Mesenteric fat pad (tissue), 1 donor: ENCODE results near the gene TMEM203. TPM values are rescaled to one million over a fixed set of nuclear protein-coding genes. Genes with fewer than 3 reads are reported as not detected.

Source experiments
- DNase-seq: peaks from one replicate; pipeline ENCODE4 v3.0.0-alpha.2; 2020; ENCODE audit warnings: low spot score
- total RNA-seq: library from RNA; stranded (reverse); fragmentation: NEBNext Ultra II Directional; extraction: Animal tissue kit (Norgen Biotek cat#: 25700); gene quantifications from one replicate; pipeline ENCODE4 v1.2.1, GENCODE V29; 2021
- donor health status: DM: yes; HTN: yes; CAD: no.

TMEM203 gene
- total RNA-seq, 1 donor from 2014 or later, result 24.8 TPM

DNA sequence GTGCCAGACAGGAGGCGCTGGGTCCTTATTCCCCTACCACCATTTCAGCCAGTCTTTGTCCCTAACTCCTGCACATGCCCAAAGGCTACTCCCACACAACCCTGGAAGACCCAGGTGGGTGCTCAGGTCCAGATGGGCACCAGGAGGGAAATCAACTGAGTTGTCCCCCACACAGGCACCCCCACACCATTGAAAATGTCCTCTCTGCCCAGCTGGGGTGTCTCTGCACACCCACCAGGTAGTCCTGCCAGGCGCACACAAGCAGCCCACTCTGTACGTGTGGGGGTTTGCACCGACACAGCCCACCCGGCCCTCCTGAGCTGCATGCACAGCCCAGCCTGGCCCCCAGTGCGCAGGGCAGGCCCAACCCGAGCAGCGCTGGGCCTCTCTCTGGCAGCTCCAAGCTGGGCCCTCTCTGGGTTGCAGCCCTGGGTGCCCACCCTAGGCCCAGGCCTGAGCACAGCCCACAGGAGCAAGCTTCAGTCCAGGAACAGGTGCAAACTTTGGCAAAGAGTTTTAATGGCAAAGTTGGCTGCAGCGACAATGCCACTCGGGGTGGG lies 14.4 kb upstream of the TMEM203 start:
- DNase-seq, result no peak

DNA sequence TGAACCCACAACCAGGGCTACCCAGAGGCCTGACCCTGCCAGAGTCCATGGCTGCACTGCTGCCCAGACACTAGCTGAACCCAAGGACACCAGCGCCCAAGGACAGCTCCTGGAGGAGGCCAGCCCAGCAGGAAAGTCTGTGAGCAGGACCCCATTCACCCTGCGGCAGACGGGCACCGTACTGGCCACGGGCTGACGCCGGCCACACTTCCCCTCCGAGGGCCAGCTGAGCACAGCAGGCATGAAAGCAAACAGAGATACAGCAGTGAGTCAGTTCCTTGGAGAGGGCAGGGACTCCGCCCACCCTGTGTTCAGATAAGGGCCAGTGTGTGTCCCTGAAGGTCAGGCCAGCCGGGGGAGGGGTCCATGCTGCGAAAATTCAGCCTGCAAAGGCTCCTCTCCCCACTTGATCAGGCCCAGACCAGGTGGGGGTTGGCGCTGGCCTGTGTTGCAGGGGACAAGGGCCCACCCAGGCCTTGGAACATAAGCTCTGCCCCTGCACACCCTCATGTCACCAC lies 13.4 kb upstream of the TMEM203 start:
- DNase-seq, result no peak

DNA sequence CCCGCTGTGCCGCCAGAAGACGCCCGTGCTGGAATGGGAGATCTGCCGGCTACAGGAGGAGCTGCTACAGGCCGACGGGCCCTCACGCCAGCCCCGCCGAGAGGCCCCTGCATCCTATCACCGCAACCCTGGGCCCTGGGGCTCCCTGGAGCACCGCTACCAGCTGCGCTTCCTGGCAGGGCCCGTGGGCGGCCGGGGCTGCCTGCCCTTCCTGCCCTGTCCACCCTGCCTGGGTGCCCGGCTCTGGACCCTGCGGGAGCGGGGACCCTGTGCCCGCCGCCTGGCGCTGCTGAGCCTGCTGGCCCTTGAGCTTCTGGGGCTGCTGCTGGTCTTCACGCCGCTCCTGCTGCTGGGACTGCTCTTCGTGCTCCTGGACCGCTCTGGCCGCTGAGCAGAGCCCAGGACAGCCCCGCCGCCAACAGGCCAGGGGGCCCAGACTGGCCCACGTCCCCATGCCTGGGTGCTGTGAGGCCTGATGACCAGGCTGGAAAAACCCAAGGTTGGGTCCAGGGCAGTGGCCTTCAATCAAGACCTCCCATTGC lies 12.8 kb upstream of the TMEM203 start:
- no peak for DNase-seq

DNA sequence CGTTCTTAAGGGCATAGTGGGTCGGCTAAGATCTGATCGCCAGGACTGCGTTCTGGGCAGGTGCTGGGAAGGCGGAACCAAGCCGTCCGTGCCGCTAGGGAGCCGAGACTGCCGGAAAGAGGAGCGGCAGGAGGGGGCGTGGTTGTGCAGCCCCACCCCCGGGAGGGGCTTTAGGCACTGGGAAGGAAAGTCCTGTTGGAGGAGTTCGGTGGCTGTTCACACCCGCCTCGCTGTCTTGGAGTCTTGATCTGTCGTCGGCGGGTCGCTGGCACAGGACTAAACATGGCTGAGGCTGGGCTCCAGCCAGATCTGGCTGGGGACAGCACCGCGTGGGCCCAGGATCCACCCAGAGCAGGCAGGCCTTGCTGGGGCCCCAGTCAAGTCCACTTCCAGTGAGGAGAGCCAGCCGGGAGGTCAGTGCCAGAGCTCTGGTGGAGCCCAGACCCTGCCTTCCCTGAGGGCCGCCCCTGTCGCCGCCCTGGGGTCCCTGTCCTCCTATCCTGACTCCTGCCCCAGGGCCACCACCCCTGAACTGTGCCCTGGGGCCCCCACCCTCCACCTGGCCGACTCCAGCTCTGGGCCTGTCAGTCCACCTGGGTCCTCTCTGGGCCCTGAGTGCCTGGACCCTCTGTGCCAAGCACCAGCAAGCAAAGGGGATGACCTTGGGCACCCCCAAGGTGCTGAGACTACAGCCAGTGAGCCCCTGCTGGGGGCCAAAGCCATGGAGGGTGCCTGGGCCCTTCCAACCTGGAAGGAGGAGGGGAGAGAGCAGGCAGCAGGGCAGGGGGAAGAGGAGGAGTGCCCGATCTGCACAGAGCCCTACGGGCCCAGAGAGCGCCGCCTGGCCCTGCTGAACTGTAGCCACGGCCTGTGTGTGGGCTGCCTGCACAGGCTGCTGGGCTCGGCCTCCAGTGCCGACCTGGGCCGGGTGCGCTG lies 12.1 kb upstream of the TMEM203 start:
- DNase-seq, result no peak

DNA sequence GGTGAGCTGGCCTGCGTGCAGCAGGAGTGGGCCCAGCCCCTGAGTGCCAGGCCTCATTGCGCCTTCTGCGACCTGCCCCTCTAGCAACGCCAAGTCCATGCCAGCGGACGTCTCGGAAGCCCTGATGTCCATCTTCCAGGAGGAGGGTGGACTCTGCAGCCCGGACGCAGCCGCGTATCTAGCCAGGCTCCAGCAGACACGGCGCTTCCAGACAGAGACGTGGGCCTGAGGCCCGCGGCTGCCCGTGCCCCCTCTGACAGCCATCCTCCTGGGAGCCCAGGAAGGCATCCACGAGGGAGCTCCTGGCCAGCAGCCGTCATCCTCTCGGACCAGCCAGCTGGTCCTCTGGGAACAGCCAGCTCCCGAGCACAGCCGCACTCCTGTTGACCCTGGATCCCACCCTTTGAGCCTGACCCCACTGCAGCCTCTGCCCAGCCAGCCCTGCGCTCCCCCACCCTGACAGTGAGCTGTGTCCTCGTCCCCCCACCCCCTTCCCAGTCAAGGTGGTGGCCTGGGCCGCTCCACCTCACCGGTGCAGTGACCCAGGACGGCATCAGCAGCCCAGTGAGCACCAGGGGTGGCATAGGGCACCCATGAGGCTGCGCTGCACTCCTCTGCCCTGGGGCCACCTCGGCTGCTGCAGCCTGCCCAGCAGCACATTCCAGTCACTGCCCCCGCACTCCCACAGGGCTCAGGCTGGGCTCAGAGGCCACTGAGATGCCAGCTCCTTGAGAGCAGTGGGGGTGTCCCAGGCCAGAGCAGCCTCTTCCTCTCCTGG lies 10.9 kb upstream of the TMEM203 start:
- DNase-seq, result no peak

DNA sequence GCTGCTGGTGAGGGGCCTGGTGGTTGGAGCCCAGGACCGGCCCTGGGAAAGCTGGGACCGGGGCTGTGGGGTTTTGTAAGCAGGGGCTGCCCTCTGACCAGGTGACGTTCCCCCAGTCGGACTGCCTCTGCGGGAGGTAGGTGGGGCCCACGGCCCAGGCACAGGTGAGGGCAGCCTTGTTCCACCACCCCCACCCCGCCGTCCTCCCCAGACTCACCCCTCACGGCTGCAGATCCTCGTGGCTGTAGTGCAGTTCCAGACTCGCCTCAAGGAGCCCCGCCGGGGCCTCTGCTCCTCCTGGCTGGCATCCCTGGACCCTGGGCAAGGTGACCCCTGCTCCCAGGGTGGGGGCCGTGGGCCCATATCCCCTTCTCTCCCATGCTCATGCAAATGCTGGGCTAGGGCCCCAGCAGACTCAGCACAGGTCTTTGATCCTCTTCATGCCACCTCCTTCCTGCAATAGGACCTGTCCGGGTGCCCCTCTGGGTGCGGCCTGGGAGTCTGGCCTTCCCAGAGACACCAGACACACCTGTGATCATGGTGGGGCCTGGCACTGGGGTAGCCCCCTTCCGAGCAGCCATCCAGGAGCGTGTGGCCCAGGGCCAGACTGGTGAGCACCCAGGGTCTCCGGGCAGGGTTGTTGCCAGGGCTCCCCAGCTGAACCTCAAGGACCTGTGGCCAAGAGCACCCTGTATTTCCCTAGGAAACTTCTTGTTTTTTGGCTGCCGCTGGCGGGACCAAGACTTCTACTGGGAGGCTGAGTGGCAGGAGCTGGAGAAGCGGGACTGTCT lies 9.9 kb upstream of the TMEM203 start:
- DNase-seq, result no peak

DNA sequence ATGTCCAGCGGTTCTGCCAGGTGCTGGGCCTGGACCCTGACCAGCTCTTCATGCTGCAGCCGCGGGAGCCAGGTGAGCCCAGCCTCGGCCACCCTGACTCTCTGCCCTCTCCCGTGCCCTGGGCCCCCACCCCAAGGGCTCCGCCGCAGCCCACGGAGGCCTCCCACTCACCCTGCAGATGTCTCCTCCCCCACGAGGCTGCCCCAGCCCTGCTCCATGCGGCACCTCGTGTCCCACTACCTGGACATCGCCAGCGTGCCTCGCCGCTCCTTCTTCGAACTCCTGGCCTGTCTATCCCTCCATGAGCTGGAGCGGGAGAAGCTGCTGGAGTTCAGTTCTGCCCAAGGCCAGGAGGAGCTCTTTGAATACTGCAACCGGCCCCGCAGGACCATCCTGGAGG lies 9.2 kb upstream of the TMEM203 start:
- DNase-seq, result no peak

DNA sequence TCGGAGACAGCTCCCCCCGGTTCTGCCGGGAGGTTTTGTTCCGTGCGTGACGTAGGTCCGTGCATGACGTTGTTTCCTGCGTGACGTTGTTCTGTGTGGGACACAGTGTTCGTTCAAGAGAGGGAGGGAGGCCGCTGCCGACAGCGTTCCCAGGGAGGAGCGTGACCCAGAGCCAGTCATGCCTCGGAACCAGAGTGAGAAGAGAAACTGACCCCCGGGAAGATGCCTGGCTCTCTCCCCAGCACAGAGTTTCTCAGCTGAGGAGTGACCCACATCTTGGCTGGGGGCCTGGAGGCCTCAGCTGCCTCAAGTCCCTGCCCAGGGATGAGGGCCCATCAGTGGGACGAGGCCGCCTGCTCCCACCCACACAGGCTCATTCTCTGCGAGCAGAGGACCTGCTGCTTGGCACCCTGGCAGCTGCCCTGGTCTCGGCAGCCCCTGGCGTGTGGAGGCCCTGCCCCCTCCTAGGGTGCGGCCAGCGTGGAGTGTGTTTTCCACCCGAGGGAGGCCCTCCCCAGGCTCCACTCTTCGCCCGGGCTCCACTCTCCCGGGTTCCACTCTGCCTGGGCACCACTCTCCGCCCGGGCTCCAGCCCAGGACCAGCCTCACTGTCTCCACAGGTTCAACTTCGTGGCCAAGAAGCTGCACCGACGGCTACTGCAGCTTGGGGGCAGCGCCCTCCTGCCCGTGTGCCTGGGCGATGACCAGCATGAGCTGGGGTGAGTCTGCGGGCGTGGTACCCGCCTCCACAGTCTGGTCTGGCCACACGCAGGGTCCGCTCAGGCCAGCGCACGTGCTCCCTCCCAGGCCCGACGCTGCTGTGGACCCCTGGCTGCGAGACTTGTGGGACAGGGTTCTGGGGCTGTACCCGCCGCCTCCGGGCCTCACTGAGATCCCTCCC lies 8.0 kb upstream of the TMEM203 start:
- no peak for DNase-seq

DNA sequence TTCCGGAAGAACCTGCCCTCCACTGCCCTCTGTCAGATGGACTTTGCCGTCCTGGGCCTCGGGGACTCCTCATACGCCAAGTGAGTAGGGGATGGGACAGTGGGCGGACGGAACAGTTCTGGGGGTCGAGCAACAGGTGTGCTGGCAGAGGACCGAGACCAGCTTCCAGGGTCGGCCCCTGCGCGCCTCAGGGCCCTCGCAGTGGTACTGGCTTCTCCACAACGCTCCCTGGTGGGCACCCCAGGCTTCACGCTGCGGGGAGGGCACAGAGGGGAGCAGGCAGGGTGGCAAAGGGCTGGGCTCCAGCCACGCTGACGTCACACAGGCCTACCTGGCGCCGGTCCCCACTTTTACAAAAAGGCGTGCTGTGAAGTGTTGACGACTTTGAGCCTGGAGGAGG lies 7.1 kb upstream of the TMEM203 start:
- no peak for DNase-seq

DNA sequence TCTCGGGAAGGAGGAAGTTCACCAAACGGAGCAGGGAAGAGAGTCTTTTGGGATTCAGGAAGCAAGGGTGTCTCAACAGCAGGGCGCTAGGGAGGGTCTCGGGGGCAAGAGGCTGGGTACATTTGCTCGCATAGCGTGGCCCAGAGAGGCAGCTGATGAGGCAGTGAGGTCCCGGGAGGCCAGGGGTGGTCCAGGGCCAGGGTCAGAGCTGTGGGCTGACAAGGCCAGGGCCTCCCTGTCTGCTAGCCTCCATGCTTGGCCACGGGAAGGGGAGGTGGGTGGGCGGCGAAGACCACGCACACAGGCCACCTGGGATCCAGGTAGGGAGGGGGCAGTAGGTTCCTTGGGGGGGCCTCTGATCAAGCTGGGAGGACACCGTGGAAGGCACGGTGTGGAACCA lies 6.1 kb upstream of the TMEM203 start:
- no peak for DNase-seq

DNA sequence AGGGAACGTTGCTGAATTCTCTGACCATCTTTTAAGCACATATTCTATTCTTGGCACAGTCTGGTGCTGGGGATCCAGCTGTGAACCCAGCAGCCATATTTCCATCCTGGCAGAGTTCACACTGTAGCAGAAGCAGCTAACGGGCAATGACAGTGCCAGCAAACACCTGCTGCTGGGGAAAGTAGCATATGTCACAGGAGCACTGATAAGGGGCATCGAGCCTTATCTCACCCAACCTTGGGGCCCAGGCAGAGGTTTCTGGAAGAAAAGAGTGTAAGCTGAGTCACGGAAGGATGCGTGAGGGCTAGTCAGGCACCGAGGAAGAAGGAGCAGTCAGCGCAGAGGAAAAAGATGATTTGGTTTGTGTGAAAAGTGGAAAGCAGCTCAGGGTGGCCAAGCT lies 1.2 kb upstream of the TMEM203 start:
- no peak for DNase-seq

DNA sequence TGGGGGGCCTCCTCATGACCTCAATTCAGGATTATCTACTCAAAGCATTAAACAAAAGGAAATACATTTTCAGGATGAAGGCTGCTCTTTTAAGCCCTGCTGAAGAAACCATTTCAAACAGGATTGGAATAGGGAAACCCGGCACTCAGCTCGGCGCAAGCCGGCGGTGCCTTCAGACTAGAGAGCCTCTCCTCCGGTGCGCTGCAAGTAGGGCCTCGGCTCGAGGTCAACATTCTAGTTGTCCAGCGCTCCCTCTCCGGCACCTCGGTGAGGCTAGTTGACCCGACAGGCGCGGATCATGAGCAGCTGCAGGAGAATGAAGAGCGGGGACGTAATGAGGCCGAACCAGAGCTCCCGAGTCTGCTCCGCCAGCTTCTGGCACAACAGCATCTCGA lies 720 bp downstream of the TMEM203 start:
- no peak for DNase-seq

DNA sequence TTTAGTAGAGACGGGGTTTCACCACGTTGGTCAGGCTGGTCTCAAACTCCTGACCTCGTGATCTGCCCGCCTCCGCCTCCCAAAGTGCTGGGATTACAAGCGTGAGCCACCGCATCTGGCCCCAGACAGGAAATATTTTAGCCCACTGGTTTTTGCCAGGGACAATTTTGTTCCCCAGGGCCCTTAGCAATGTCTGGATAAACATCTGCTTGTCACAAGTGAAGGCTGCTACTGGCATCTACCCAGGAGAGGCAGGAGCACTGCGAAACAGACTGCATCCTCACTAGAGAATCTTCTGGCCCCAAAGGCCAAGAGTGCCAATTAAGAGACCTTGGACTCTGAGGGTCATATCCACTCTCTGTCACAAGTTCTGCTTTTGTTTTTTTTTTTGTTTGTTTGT lies 2.5 kb downstream of the TMEM203 start:
- no peak for DNase-seq

DNA sequence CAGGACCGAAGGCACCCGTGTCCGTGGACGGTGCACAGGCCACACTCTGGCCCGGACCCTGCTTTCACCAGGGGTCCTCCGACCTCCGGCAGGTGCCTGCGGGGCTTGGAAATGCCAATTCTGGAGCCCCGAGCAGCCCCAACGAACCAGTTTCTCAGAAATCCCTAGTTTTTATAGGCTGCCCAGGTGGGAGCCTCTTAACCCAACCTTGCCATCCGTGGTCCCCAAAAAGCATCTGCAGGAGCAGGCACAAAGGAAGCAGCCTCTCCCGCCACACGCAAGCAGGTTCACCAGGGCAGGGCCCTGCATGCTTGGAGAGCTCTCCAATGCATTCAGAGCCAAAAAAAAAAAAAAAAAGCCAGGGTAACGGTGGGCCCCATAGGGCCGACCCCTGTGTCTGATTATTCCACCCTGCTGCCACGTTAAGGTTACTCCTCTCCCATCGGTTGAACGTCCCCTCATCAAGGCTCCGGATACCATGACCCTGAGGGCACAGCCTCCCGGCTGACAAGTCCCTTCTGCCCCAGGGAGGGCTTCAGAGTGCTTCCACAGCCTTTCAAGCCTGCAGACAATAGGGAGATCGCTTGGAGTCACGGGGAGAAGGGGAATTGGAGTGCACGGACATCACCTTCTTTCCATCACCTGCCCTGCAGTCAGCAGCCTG lies 4.1 kb downstream of the TMEM203 start:
- DNase-seq, result no peak

DNA sequence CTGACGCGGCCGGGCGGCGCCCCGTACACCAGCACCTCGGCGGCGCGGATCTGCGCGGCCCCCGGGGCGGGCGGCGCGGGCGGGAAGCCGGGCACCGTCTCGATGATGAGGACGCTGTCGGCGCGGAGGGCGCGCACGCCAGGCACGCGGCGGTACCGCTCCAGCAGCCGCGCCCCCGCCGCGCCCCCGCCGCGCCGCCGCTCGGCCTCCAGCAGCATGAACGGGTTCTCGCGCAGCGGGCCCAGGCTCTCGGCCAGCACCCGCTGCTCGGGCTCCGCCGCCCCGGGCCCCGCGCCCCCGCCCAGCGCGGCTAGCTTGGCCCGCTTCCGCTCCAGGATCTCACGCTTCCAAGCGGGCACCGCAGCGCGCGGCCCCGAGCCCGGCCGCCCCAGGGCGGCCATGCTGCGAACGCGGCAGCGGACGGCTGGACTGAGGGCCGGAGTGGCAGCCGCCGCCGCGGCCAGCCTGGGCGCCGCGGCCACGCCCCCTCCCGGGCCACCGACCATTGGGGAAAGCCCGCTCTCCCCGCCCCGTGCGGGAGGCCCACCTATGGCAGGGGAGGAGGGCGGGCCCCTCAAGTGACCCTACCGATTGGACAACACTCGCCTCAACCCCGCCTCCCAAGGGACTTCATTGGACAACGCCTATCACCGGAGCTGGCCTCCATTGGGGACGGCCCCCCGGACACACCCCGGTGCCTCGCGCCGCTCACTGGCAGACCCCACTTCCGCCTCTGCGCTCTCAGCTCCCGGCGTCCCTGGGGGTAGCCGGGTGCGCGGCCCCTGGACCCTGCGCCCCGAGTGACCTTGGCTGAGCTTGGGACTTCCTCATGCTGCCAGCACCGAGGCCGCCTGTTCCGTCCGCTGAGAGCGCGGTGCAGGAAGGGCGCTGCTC lies 4.9 kb downstream of the TMEM203 start, which contains the start of gene TPRN:
TPRN (minus strand) TSS at position 431 of the 894 bp plus-strand sequence; CDS start at position 401, 30 bp downstream.
- DNase-seq, result peak; percentile 99

DNA sequence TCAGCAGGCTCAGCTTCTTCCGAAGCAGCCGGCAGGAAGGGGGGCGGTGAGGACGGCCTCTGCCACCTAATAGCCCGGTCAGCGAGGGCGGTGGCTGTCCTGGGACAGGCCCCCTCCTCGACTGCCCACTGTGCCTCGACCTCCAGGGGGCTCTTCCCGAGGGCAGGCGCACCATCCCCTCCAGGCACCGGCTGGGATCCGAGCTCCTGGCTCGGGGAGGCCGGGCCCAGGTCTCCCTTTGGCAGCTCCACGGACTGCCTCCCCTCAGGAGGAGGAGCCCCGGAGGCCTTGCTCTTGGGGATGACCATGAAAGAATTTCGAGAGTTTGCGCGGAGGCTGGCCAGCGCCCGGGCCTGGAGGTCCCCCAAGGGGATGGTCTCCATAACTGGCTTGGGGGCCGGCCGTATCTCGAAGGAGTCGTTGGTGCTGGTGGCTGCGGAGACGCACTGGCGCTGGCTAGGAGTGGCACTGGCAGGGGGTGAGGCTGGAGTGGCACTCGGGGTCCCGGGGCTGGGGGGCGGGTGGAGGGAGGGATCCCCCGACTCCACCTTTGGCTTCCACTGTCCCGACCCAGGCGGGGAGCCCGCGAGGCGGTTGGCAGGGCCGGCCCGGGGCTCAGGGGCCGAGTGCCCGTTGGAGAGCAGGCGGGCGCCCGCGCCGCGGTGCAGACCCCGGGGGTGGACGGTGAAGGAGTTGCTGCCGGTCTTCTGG lies 5.9 kb downstream of the TMEM203 start:
- DNase-seq, result no peak

DNA sequence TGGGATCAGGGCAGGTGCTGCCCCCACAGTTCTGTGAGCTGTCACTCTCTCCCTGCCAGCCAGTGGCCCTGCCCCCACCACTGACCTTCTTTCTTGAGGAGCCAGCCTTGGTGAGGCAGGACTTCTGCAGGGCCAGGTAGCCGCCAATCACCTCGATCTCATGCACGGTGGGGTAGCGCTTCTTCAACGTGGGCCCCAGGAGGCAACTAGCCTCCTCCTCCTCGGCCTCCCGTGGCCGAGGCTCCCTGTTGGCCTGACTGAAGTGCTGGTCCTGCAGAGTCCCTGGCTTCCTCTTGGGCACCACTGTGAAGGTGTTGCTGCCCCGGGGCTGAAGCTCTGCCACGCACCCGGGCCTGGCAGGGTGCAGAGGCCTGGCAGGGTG lies 6.6 kb downstream of the TMEM203 start:
- no peak for DNase-seq
